Measurements from ENCODE around the gene LRP2. TPM values are rescaled to one million over a fixed set of nuclear protein-coding genes. Genes with fewer than 3 reads are reported as not detected.

Gene LRP2
- total RNA-seq, 1 experiment from 2014 or later, result 260 TPM

GRCh38 chr2:169397697-169398096 lies 35.4 kb upstream of the LRP2 start:
- H3K4me3 ChIP-seq (ENCODE audit: low read depth, low read length), result no peak overlapping the region
- H3K27ac Mint-ChIP-seq (ENCODE audit: unreplicated experiment), result no peak overlapping the region
- ChIA-PET POLR2A (interaction anchor here (1.1 kb wide), 1 partner anchor 73 kb away, joined by 3 read pairs; no protein-coding TSS in a partner anchor), CTCF (interaction anchor here (0.6 to 2.7 kb wide), 15 partner anchors 9 to 288 kb away, joined by 3 to 16 read pairs (median 4); no protein-coding TSS in a partner anchor)
- H3K36me3 ChIP-seq (ENCODE audit: control insufficient read depth, insufficient read depth, low read length), result no peaks in the 10 kb centered on the region
- no TSS peak for BruUV-seq (replicated peaks)
- H3K4me1 ChIP-seq, result peaks cover 35% of the 10 kb centered on the region
- TF ChIP-seq CTCF (IDR thresholded peaks at IDR 0.05; ENCODE audit: insufficient read depth in 1 of 2, low read depth in 1 of 2, low read length in 1 of 2, severe bottlenecking in 1 of 2, unreplicated experiment in 1 of 2), result peak; percentile 61 to 64
- H3K36me3 Mint-ChIP-seq (ENCODE audit: insufficient read depth, unreplicated experiment), result peaks cover 6% of the 10 kb centered on the region
- peak in 1 of 2 experiments; percentile 48 for DNase-seq
- H3K9me3 Mint-ChIP-seq (ENCODE audit: unreplicated experiment), result no peaks in the 10 kb centered on the region
- H3K27me3 ChIP-seq (replicated peaks; ENCODE audit: control insufficient read depth, insufficient read depth, low read length), result no peaks in the 10 kb centered on the region
- H3K4me3 Mint-ChIP-seq (ENCODE audit: unreplicated experiment), result no peak overlapping the region
- H3K9me3 ChIP-seq, result no peaks in the 10 kb centered on the region
- intact Hi-C loops (cut with micrococcal nuclease; ENCODE audit: unreplicated experiment), result loop anchor here (1.0 to 5.0 kb wide), 7 partner anchors 72 to 450 kb away; no protein-coding TSS in a partner anchor
- peaks cover 3% of the 10 kb centered on the region for H3K27me3 Mint-ChIP-seq (ENCODE audit: insufficient read depth, unreplicated experiment)
- H3K4me1 Mint-ChIP-seq (ENCODE audit: low read depth, unreplicated experiment), result peaks cover 30% of the 10 kb centered on the region

- Mint-ChIP-seq H3K4me3 (ENCODE audit: unreplicated experiment) (no peak overlapping the region), H3K27me3 (ENCODE audit: insufficient read depth, unreplicated experiment) (no peaks in the 10 kb centered on the region), H3K36me3 (ENCODE audit: insufficient read depth, unreplicated experiment) (peaks cover 6% of the 10 kb centered on the region), H3K27ac (ENCODE audit: unreplicated experiment) (no peak overlapping the region), H3K4me1 (ENCODE audit: low read depth, unreplicated experiment) (peaks cover 43% of the 10 kb centered on the region), H3K9me3 (ENCODE audit: unreplicated experiment) (no peaks in the 10 kb centered on the region)
- no peaks in the 10 kb centered on the region for H3K36me3 ChIP-seq (ENCODE audit: control insufficient read depth, insufficient read depth, low read length)
- no TSS peak for BruUV-seq (replicated peaks)
- ChIA-PET POLR2A (interaction anchor here (0.6 kb wide), 1 partner anchor 35 kb away, joined by 4 read pairs; no protein-coding TSS in a partner anchor), CTCF (interaction anchor here (0.6 to 2.7 kb wide), 2 partner anchors 32 to 286 kb away, joined by 3 to 16 read pairs; no protein-coding TSS in a partner anchor)
- intact Hi-C loops (cut with micrococcal nuclease; ENCODE audit: unreplicated experiment), result loop anchor here (2.0 to 5.0 kb wide), 4 partner anchors 175 to 449 kb away; no protein-coding TSS in a partner anchor
- no peak for DNase-seq
- H3K9me3 ChIP-seq, result no peaks in the 10 kb centered on the region
- H3K4me3 ChIP-seq (ENCODE audit: low read depth, low read length), result no peak overlapping the region
- no peak for TF ChIP-seq CTCF (IDR thresholded peaks at IDR 0.05; ENCODE audit: insufficient read depth in 1 of 2, low read depth in 1 of 2, low read length in 1 of 2, severe bottlenecking in 1 of 2, unreplicated experiment in 1 of 2)
- H3K4me1 ChIP-seq, result peaks cover 52% of the 10 kb centered on the region
- no peaks in the 10 kb centered on the region for H3K27me3 ChIP-seq (replicated peaks; ENCODE audit: control insufficient read depth, insufficient read depth, low read length)
Observed at GRCh38 chr2:169395821-169396374, 33.6 kb upstream of the LRP2 start.

GRCh38 chr2:169393068-169393590 lies 30.8 kb upstream of the LRP2 start:
- Histone ChIP-seq H3K9me3 (no peaks in the 10 kb centered on the region), H3K4me3 (ENCODE audit: low read depth, low read length) (no peak overlapping the region), H3K4me1 (peaks cover 72% of the 10 kb centered on the region), H3K27me3 (replicated peaks; ENCODE audit: control insufficient read depth, insufficient read depth, low read length) (no peaks in the 10 kb centered on the region), H3K36me3 (ENCODE audit: control insufficient read depth, insufficient read depth, low read length) (no peaks in the 10 kb centered on the region)
- H3K27ac Mint-ChIP-seq (ENCODE audit: unreplicated experiment), result peak overlapping the region; percentile 62
- peaks cover 51% of the 10 kb centered on the region for H3K4me1 Mint-ChIP-seq (ENCODE audit: low read depth, unreplicated experiment)
- no peaks in the 10 kb centered on the region for H3K27me3 Mint-ChIP-seq (ENCODE audit: insufficient read depth, unreplicated experiment)
- no peak for TF ChIP-seq CTCF (IDR thresholded peaks at IDR 0.05; ENCODE audit: insufficient read depth in 1 of 2, low read depth in 1 of 2, low read length in 1 of 2, severe bottlenecking in 1 of 2, unreplicated experiment in 1 of 2)
- H3K9me3 Mint-ChIP-seq (ENCODE audit: unreplicated experiment), result no peaks in the 10 kb centered on the region
- DNase-seq, result peak; percentile 92 to 98
- intact Hi-C loops (cut with micrococcal nuclease; ENCODE audit: unreplicated experiment), result loop anchor here (1.0 kb wide), 1 partner anchor 29 kb away; no protein-coding TSS in a partner anchor
- H3K36me3 Mint-ChIP-seq (ENCODE audit: insufficient read depth, unreplicated experiment), result peaks cover 6% of the 10 kb centered on the region
- ChIA-PET CTCF (interaction anchor here (0.8 to 1.2 kb wide), 4 partner anchors 29 to 69 kb away, joined by 3 to 10 read pairs (median 4); partner anchors contain the start of gene LRP2), POLR2A (interaction anchor here (1.2 to 1.4 kb wide), 2 partner anchors 29 to 31 kb away, joined by 8 to 12 read pairs; partner anchors contain the start of gene LRP2)
- BruUV-seq (replicated peaks), result no TSS peak
- peak overlapping the region; percentile 58 for H3K4me3 Mint-ChIP-seq (ENCODE audit: unreplicated experiment)

Measured in Caco-2 (cell line).